ENCODE results near the gene GIMAP1.

The GIMAP1 gene

DNA sequence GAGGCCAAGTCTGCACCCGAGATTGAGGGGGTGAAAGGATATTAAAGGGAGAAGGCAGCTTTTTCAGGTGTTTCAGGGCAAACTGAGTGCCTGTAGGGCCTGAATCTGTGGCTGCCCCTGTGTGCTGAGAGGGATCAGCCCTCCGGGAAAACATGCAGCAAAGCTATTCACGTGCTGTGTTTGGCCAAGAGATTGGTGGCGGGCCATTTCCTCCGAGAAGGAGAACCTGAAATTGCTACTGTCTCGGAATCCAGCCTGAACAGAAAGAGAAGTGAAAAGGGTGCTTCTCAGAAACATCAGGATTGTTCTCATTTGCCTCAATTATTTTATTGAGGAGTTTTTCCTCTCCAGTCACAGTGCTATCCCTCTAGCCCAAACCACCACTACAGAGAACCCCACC is 36.8 kb downstream of the GIMAP1 start:
- no peak for DNase-seq

DNA sequence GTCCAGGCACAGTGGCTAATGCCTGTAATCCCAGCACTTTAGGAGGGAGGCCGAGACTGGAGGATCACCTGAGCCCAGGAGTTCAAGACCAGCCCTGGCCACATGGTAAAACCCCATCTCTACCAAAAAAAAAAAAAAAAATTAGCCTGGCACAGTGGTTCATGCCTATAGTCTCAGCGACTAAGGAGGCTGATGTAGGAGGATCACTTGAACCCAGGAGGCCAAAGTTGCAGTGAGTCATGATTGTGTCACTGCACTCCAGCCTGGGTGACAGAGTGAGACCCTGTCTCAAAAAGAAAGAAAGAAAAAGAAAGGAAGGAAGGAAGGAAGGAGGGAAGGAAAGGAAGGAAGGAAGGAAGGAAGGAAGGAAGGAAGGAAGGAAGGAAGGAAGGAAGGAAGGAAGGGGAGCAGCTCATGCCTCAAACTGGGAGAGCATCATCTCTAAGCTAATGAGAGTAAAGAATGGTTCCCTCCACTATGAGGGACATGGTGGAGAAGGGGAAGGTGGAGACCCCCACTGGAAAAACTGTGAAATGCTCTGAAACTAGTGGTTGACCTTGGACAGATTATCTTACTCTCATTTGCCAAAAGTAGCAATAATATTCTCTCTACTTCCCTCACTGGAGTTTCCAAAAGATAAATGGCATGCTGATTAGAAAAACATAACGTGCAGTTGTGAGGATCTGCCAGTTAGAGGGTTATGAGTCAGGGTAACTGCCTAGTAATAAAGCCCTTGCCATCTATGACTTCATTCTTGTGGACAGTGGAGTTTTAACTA is 37.6 kb downstream of the GIMAP1 start:
- DNase-seq, result no peak

DNA sequence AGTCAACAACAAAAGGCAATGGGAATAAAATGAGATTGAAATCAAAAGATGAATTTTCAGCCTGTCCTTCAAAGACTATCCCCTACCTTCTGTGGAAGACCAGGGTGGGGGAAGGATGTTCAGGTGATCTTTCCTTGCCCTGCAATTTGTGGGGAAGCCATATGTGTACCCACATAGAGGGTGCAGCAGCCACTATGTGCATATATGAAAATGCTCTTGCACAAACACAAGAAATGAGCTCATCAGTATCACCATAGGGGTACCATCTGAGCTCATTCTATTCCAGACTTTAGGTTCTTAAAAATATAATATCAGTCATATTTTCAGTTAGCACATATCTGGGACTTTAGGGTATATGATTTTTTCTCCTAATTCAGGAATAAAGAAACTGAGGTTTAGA is 38.5 kb downstream of the GIMAP1 start:
- no peak for DNase-seq

DNA sequence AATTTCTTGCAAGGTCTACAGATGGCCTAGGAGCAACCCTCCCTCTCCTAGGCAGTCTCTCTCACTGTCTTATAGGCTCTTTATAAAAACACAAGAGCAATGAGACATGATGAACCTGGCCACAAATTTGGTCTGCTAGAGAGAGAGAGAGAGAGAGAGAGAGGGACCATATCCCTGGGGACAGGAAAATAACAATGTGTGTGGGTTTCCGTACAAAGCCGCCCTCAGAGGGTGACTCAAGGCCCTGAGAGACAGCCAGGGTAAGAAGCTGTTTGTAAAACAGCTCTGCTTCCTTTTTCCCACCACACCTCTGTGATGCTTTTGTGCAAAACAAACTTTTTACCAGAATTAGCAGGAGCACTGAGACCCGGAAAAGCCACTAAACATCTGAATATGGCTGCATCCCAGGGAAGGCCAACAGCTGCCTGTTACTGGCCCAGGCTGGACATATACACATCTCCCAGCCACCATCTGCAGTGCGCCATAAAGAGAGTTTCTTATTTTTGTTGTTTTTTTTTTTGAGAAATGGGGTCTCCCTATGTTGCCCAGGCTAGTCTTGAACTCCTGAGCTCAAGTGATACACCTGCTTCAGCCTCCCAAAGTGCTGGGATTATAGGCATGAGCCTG is 39.2 kb downstream of the GIMAP1 start:
- DNase-seq, result no peak

DNA sequence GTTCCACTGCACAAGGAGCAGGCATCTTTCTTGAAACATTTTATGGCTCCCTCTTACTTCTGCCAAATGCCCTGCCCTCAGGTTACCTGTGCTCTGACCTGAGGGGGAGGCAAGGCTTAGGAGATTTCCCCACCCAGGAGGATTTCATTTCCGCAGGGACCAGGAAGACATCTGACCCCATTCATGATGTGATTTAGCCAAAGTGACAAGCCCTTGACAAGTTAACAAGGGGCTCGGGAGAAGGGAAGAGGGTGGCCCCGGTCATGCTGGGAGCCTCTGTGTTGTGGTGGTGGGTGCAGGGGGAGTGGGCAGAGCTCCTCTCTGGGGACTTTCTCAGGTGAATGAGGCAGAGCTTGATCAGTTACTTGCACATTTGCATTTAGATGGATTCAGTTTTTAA is 39.8 kb downstream of the GIMAP1 start:
- DNase-seq, result no peak

DNA sequence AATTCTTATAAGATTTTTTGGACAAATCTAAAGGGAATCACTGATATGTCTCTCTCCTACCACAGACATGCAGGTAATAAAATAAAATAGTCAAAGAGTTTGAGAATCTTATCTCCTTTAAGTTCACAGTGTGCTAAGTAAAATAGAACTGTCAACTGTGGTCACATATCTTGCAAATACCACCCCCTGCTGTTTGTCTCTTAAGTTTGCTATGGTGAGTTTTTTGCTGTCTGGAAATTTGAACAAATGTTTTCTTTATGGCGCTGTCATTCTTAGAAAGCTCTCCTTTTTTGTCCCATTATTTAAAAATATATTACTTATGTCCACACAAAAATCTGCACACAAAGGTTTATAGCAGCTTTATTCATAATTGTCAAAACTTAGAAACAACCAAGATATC is 40.4 kb downstream of the GIMAP1 start:
- DNase-seq, result no peak

DNA sequence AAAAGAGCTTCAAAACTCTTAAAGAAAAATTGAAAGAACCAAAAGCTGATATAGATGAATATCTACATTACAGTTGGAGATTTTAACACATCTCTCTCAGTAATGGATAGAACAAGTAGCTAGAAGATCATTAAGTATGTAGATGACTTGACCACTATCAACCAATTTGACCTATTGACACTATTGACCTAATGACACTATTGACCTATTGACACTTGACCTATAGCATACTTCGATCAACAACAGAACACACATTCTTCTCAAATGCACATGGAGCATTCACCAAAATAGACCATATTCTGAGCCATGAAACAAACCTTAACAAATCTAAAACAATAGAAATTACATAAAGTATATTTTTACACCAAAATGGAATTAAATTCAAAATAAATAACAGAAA is 43.1 kb downstream of the GIMAP1 start:
- DNase-seq, result no peak

DNA sequence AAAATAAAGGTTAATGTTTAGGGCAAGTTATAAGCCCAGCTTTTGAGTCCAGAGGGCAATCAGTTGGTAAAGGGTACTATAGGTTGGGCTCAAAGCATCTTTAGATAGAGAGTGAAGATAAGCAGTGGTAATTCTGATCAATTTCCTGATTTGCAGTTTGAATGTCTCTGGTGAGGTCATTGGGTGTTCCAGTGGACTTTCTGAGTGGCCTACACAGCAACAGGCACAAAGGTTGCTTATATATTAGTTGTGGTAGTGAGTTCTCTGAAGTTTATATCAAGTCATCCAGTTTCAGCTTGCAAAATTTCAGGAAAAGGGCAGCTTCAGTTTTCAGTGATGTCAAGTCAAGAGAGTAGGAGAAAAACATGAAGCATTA is 49.9 kb downstream of the GIMAP1 start:
- no peak for DNase-seq

DNA sequence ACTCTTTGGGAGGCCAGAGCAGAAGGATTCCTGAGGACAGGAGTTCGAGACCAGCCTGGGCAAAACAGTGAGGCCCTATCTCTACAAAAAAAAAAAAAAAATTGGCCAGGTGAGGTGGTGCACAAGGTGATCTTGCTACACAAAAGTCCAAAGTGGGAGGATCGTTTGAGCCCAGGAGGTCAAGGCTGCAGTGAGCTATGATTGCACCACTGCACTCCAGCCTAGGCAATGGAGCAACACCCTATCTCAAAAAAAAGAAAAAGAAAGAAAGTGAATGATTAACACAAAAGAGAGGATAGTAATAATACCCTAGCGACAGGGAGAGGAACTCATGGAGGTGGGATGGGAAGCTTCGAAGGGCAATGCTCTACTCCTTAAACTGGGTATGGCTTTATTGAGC is 53.4 kb downstream of the GIMAP1 start:
- no peak for DNase-seq

Data from NCI-H774 (cell line).